Ureter (tissue), 1 donor: ENCODE data around the gene LMX1A. TPM values are rescaled to one million over a fixed set of nuclear protein-coding genes. Genes with fewer than 3 reads are reported as not detected.

Source experiments
- DNase-seq: peaks from one replicate; pipeline ENCODE4 v3.0.0-alpha.2; 2020; ENCODE audit warnings: low spot score
- total RNA-seq: library from RNA; stranded (reverse); gene quantifications from one replicate; pipeline ENCODE4 v1.2.4, GENCODE V29; 2023
- donor health status: DM: yes; HTN: yes; CAD: no.

The LMX1A gene
- total RNA-seq, 1 donor from 2014 or later, result not detected

DNA sequence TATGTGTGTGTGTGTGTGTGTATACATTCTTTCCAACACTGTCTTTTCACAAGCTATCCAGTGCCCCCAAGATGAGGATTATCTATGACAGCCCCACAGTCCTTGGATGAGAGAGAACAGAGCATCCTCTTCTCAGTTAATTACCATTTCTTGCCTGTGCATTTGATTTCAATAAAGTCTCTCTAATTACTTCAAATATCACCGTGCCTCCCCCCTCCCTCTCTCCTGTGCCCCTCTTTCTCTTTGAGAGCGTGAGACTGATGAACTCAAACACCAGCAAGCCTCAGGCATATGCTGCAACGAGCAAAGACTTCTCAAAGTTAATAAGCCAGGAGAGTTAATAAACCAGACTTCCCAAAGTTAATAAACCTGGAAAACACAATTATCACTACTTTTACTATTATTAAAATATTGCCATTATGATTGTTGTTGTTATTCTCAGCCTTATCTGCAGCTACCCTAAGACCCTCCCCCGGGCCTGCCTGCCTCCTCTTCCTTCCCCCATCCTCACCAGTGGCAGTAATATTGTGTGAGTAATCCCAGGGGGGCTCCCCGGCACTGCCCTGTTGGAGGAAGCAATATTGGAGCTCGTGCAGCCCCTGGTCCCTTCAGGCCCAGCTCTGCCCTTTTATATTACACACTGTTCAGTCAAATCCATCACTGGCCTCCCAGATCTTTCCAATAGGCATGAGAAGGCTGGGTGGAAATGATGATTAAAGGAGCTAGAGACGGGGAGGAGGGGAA lies 30.9 kb downstream of the LMX1A start:
- no peak for DNase-seq

DNA sequence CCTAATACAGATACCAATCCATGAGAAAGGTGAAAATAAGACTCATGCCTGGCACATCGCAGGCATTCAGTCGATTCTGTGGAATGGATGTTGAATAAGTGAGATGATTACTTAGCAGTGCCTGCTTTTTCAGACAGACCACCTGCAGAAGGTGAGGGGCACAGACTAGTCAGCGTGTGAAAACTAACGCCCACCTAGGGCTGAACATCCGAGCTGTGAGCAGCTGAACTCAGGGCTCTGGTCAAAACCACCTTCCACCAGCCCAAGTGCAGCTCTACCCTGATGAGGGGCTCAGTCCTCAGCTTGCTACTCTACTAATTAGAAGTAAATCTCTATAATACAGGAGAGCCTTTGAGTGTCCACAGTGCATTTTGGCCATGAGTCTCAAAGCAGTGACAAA lies 32.5 kb downstream of the LMX1A start:
- no peak for DNase-seq

DNA sequence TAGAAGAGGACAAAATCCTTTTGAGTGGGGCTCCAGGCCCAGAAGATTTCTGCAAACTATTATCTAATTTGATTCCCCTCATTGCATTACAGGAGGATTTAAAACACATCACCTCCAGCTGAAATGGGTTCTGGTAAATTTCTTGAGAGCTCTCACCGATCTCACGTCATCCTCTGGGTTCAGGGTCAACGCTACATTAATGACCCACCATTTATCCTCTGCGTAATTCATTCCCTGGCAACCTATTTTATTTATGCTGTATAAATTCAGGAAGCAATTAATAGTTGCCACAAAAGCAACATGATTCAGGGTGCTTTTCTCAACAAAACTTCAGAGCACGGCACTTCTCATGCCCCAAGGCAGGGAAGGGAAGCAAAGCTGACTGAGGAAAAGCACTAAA lies 38.9 kb downstream of the LMX1A start:
- no peak for DNase-seq

DNA sequence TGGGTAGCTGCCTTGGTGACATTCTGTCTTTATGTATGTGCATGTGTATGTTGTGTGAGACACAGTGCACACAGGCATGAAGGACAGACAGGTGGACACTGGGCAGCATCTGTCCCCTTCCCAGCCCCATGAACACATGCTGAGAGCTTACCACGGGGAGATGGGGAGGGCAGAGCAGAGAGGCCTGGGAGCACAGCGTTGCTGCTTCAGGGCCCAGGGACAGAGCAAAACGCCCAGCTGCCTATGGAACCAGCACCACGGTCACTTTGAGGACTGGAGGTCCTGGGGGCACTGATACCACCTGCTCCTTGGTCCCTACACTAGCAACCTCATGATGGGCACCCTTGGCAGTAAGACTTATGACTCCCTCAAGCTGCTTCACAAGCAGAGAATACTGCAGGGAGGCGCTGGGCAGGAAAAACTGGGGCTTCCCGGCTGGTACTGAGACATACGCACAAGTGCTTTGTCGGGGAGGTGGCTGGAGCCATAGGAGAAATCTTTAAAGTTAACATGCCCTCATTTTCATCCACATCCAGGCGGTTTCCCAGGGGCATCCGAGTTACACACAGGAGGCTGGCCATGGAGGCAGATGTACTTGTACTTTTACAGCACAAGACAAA lies 40.3 kb downstream of the LMX1A start:
- DNase-seq, result no peak

DNA sequence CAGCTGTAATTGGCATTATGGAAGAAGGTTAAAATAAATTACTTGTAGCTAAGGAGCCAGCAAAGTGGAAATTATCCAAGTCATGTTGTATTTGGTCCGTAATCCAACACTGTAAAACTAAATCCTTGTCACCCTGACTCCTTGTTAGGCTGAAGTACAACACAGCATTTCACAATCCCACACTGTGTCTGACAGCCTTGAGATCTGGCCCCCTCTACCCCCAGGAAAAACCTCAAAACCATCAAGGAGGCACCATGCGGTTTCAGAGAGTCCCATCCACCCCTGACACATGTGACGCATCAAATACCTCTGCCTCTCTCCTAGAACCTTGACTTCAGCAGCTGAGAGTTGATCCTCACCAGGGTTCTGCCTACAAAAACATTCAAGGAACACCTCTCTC lies 41.0 kb downstream of the LMX1A start:
- DNase-seq, result no peak

DNA sequence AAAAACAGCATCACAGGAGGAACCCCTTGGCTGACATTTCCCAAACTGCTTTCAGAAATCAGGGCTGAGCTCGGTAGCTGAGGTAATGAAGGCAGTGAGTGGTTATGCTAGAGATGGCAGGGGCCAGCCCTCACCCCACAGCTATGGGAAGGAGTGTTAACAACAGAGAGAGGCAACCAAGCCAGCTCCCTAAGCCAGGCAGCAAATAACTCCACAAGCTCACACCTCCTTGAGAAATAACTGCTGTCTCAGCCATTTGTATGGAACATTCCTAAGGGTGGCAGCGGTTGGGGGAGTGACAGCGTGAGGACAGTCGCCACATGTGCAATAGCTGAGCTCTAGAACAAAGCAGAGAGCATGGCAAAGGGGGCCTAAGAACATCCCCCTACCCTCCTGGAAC lies 42.6 kb downstream of the LMX1A start:
- DNase-seq, result no peak

DNA sequence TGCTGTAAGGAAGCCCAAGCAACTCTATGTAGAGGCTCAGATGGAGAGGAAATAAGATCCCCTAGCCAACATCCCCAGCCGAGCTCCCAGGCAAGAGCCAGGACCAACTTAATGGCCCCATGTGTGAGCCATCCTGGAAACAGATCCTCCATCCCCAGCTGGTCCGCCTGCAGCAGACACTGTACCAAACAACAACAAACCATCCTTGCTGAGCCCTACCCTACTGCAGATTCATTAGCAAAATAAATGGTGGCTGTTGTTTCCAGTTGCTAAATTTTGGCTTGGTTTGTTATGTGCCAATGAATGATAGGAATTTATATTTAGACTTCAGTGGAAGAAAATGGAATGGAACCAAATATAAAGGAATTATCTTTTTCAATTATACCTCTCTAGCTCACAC lies 43.9 kb downstream of the LMX1A start:
- no peak for DNase-seq

DNA sequence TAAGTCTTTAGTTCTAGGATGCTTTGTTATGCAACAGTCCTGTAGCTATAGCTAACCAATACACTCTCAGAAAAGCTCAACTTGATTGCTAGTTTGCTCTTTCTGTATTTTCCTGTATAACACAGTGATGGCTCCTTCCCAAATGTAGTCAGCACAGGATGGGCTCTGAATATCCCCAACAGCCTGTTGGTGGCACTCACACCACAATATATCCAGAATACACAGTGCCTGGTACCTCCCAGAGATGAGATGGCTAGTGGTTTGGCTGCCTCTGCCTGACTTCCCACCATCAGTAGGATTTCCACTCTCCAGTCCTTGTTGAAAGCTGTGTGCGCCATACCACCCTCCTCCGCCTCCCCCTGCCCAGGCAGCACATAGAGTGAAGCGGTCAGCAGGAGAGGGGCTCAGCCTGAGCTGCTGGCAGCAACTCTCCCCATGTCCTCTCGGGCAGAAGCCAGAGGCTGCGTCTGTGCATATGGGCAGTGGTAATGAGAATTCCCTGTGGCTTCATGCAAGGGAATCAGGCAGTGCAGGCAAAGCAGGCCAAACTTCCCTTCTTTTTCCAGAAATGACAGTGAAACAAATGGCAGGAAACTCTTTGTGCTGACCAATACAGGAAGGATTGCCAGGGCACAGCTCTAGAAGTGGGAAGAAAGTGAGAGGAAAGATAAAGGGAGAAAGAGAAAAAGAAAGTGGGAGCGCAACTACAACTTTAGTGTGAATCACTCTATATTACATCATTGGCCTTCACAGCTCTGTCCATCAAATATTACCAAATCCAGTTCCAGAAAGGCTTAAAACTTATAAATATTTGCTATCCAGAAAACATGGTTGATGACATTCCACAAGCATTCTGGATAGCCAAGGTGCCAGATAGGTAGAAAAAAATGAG lies 49.7 kb downstream of the LMX1A start:
- DNase-seq, result no peak

DNA sequence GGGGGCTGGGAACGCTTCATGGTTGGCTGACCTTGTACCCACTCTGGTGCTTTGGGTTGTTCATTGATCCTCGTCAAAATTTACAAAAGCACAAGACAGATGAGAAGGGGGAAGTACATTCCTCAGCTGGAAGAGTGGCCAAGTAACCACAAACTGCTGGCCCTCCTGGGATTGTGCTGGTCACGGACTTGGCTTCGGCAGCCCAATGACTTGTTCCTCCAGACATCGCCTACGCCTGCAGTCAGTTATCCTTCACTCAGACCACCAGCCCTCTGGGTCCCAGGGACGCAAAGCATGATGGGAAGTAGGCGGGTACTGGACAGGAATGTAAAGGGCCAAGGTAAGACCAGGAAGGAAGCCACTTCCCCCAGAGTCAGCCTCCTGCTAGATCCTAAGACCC lies 53.1 kb downstream of the LMX1A start:
- DNase-seq, result no peak

DNA sequence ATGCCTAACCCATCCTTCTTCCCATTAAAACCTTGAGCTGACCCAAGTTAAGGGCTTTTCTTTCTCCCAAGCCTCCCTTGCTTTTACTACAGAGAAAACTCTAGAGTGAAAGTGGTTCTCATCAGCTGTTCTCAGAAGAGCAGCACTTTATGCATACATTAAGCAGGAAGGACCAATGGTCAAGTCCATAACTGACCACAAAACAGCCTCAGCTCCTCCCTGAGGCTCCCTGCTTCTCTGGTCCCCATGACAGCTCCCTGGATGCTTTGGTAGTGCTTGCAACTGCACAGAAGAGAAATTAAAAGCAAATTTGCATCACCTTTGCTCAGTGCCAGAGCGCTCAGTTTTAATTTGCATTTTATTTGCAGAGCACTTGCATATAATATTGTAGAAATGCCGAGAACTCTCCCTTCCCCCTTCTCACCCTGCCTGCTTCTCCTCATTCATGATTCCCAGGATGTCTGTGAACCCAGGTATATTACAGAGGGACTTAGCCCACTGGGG lies 56.1 kb downstream of the LMX1A start:
- DNase-seq, result no peak

DNA sequence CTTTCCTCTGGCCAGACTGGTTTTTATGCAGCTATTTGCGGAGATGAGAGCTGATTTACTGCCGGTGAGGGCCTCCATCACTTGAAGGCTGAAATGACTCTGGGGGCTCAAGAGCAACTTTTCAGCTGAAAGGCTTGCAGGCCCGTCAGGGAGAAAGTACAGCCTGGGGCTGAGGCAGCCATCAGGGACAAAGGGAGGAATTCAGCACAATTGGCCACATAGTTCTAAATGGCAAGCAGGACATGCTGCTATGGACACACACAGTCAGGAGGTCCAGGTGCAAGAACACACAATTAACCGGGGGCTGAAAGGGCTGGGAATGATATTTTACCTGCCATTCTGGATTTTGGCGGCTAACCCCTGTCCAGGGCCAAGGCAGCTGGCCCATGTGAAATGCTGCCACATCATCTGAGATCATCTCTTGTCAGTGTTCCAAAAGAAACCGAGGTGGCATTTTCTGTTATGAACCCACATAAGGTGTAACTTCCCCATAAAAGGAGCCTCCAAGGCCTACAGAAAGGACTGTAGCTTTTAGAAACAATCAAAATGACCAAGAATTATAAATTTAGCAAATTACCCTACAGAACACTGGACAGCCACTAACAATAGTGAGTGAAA lies 58.2 kb downstream of the LMX1A start:
- DNase-seq, result no peak

DNA sequence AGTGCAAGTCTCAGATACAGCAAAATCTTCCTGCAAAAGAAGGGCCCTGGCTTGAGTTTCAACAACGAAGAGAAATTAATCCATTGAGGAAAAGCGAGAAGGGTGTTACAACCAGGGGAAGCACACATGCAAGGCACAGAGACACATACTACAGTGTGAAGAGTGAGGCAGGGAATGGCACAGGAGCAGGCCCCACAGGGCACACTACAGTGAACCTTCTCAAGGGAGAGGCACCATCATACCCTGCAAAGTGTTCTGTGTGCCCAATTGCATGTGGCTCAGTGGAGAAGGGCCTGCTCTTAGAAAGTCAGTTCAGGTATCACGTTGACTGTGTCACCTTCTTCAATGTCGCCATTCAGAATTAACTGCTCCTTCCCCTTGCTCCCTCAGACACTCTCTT lies 60.3 kb downstream of the LMX1A start:
- no peak for DNase-seq

DNA sequence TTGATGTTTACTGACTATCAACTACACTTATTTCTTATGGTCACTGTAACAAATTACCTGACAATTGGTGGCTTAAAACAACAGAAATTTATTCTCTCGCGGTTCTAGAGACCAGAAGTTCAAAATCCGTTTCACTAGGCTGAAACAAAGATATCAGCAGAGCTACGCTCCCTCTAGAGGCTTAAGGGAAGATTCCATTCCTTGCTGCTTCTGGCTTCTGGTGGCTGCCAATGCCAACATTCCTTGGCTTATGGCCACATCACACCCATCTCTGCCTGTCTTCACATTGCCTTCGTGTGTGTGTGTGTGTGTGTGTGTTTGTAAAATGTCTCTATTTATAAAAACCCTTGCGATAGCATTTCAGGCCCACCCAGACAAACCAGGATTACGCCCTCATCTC lies 66.4 kb downstream of the LMX1A start:
- no peak for DNase-seq

DNA sequence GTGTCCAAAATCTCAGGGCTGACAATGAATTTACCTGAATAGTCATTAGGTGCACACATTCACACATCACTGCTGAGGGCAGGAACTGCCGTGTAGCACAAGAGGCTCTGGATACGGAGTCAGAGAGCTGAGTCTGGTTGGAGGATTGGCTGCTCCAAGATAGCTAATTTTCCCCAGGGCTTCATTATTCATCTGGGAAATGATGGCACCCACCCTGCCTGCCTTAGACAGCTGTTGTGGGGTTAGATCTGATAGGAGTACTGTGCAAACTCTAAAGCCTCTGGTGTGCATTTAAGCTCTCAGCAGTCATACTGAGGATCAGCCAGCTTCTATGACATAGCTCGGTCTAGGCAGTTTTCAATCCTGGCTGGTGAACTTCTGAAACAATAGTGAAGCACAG lies 67.0 kb downstream of the LMX1A start:
- no peak for DNase-seq

DNA sequence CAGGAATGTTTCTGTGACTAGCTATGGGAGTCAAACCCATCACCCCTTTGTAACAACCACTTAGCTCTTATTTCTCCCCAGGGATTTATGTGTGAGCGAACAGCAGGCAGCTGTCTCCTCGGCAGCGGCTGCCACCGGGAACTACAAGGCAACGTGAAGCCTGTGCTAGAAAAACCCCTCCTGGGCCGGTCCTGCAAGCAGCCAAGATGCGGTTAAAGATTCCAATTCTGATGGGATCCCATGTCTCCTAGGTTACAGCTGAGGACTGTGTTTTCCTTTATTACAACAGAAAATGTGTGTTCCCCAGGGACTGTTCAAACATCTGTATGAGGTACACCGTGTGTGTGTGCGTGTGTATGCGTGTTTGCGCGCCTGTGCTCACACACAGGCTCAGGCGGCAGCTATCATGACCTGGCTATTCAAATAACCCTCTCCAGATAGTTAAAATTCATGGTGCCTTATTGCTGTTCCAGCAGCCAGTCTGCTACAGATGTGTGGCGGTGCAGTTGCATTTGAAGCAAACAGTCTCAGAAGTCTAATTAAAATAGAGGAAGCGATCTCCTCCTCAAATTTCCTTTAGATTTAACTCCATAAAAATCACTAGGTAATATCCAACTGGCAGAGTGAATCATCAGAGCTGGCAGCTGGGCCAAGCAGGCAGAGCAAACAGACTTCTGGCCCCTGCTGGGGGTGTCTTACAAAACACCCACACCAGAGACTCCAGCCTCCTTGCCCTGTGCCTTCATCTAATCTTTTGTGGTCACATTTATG lies 68.0 kb downstream of the LMX1A start:
- DNase-seq, result no peak

DNA sequence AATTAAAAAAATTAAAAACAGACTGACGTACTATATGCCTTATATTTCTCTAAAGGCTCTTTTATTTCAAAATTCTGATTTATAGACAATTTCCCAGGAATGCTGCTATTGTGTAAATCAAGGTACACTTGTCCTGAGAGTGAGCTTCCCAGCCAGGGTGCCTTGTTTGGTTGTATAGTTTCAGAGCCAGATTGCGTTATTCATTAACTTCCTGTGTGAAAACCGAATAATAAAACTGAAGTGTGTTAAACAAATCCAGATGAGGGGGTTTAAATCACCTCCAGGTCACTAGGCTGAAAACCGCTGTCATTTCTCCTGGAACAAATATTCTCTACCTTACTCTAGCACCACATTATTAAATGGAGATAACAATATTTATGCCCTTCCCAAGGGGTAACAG lies 68.7 kb downstream of the LMX1A start:
- DNase-seq, result no peak

DNA sequence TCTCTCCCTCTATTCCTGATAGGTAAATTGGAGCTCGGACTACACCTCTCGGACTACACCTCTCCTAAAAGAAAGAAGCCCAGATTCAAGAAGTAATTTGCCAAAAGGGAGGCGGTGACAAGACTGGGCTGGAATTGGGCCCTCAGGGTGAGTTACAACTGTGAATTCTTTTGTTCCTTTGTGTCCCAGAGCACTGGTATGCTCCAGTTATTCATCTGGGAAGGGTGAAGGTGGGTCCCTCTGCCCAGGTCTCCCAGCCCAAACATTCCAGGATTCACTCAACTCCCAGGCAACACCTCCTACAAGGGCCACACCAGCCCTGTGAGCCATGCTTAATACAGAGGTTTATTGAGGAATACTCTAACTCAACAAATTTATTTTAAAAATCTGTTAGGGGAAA lies 69.2 kb downstream of the LMX1A start:
- DNase-seq, result no peak

DNA sequence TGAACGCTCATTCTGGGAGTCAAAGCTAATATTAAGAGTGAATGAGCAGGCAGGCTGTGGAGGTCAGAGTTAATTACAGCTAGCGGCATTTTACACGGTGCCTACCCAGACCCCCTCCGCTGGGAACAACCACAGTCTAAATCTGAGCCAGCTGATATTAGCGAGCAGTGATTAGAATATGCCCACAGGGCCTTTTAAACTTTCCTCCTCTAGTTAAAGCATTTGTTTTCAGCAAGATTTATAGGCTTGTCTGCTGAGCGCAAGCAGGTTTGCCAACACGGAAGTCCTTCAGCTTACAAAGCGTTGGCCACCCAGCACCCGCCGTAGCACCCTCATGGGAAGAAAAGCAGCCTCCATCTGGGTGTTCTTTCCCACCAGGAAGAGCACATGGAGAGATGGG lies 72.1 kb downstream of the LMX1A start:
- peak; percentile 45 for DNase-seq

DNA sequence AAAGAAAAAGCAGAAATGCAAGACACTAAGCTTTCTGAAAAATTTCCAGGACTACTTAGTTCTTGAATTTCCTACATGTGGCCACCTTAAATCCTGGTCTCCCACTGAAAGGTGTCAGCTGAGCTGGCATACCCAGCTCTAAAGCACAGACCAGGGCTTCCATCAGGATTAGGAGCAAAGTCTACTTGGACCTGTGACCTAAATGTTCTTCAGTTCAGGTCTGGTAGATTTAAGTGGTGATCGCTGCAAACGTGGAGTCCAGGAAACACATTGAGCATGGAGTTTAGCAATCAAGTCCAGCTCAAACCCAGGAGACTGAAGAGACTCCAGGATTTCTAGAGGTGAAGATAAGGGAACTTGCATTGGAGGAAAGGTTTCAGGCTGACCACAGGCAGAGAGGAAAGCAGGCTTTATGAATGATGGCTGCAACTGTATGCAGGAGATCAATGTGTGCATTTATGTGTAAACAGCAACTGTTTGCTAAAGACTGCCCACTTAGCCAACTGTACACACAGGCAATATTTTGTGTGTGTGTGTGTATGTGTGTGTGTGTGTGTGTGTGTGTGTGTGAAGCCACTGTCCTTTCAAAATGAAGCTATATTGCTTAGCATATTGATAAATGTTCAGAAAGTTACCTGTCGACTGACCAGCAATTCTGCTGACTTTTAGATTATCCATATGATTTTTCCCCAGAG lies 75.2 kb downstream of the LMX1A start:
- DNase-seq, result no peak

DNA sequence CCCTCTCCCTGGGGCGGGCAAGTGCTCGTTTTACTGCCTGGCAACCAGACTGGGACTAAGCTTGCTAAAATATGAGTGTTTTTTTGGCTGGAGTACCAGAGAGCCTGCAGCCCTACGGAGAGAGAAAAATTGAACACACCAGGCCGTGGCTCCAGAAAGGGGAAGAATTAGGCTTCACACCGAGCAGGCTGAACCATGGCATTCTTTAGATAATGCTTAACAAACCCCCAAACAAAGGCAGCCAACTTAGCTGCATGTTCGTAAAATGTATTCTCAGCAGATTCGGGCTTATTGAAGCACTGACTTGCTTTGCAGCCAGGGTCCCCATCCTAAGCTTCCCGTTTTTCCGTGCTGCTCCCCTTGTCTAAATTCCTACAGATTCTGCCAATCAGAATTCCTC lies 76.6 kb downstream of the LMX1A start:
- no peak for DNase-seq

DNA sequence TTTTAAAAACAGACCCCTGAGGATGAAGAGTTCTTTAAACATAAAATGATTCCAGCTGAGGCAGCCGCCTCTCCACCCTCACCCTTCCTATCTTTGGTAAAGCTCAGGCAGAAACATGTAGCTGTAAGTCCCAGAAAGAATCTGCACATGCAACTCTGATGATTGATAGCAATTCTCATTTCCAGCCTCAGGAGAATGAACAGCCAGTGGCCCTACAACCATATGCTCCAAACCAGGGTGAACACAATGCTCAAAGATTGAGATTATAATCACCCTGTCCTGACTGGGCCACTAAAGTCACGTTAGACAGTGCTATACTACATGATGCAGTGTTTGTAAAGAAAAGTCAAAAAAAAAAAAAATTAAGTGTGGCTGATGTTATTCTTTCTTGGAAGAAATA lies 80.2 kb downstream of the LMX1A start:
- no peak for DNase-seq
